ENCODE measurements around the gene ARHGEF10L. TPM values are rescaled to one million over a fixed set of nuclear protein-coding genes. Genes with fewer than 3 reads are reported as not detected.

ARHGEF10L gene
- total RNA-seq, 2 donors from 2014 or later: 226 to 301 TPM

GRCh38 chr1:17585266-17585987 lies 45.9 kb downstream of the ARHGEF10L start:
- peak overlapping the region; percentile 91 to 94 for H3K27ac ChIP-seq
- no peak for ATAC-seq (ENCODE audit: insufficient number of reproducible peaks, low FRiP score, low read depth)
- H3K4me1 ChIP-seq (ENCODE audit: control insufficient read depth in 1 of 2, low read depth in 2 of 2): peaks cover 62 to 90% of the 10 kb centered on the region in 2 donors

DNA sequence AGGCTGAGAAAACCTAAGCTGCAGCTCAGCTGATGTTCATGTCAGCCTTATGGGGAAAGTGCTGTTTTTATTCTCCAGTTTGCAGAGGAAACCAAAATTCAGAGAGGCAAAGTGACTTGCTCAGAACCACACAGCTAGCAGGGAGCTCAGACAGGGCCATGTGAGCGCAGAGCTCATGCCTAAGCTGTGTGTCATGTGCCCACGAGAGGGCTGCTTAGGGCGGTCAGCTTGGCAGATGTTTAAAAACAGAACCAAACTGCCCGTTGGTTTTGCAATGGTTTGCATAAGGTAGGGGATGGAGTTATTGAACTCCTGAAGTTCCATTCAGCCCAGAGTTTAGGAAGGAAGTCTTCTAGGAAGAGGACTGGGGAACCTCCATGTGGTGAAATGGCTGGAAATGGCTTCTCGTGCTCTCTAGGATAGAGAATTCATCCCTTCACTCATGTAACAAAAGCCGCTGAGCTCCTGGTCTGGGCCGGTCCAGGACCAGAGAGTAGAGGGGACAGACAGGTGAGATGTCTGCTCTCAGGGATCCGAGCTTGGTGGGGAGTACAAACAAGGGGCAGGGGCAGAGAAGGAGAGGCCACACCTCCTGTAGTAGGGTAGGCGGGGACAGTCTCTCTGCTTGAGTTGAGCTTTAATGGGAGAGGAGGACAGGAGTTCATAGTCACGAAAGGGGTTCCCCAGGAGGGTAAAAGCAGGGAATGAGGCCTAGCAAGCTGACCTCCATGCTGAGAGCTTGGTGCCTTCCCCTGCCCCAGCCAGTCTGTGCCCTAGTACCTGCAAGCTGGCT lies 46.9 kb downstream of the ARHGEF10L start:
- Histone ChIP-seq H3K36me3 (peaks cover 15% of the 10 kb centered on the region), H3K4me3 (peak overlapping the region; percentile 28), H3K9me3 (no peaks in the 10 kb centered on the region), H3K27me3 (replicated peaks; ENCODE audit: insufficient read depth) (no peaks in the 10 kb centered on the region), H3K4me1 (ENCODE audit: control insufficient read depth in 1 of 2, low read depth in 2 of 2) (peaks cover 62 to 92% of the 10 kb centered on the region in 2 donors), H3K27ac (peak overlapping the region; percentile 91 to 94)
- TF ChIP-seq, protein P1, sequence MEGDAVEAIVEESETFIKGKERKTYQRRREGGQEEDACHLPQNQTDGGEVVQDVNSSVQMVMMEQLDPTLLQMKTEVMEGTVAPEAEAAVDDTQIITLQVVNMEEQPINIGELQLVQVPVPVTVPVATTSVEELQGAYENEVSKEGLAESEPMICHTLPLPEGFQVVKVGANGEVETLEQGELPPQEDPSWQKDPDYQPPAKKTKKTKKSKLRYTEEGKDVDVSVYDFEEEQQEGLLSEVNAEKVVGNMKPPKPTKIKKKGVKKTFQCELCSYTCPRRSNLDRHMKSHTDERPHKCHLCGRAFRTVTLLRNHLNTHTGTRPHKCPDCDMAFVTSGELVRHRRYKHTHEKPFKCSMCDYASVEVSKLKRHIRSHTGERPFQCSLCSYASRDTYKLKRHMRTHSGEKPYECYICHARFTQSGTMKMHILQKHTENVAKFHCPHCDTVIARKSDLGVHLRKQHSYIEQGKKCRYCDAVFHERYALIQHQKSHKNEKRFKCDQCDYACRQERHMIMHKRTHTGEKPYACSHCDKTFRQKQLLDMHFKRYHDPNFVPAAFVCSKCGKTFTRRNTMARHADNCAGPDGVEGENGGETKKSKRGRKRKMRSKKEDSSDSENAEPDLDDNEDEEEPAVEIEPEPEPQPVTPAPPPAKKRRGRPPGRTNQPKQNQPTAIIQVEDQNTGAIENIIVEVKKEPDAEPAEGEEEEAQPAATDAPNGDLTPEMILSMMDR (IDR thresholded peaks at IDR 0.05): peak; percentile 9
- ATAC-seq (ENCODE audit: insufficient number of reproducible peaks, low FRiP score, low read depth) (no peak), DNase-seq (ENCODE audit: low spot score) (no peak)

More at GRCh38 chr1:17585266-17585987, 45.9 kb downstream of the ARHGEF10L start:
- Histone ChIP-seq H3K27me3 (replicated peaks; ENCODE audit: insufficient read depth) (no peaks in the 10 kb centered on the region), H3K4me3 (no peak overlapping the region), H3K9me3 (no peaks in the 10 kb centered on the region), H3K36me3 (peaks cover 9% of the 10 kb centered on the region)
- no peak for DNase-seq (ENCODE audit: low spot score)
- TF ChIP-seq, protein P1 (IDR thresholded peaks at IDR 0.05): no peak

- ATAC-seq (ENCODE audit: insufficient number of reproducible peaks, low FRiP score, low read depth): no peak
- Histone ChIP-seq H3K27ac (peak overlapping the region; percentile 91 to 94), H3K9me3 (no peaks in the 10 kb centered on the region), H3K27me3 (replicated peaks; ENCODE audit: insufficient read depth) (no peaks in the 10 kb centered on the region), H3K36me3 (peaks cover 12% of the 10 kb centered on the region), H3K4me1 (ENCODE audit: control insufficient read depth in 1 of 2, low read depth in 2 of 2) (peaks cover 68 to 92% of the 10 kb centered on the region in 2 donors), H3K4me3 (no peak overlapping the region)
- DNase-seq (ENCODE audit: low spot score): no peak
- TF ChIP-seq, protein P1 (IDR thresholded peaks at IDR 0.05): no peak
Measured at GRCh38 chr1:17587693-17588047, 48.2 kb downstream of the ARHGEF10L start.

GRCh38 chr1:17588048-17588871 lies 48.8 kb downstream of the ARHGEF10L start:
- TF ChIP-seq, protein P1 (IDR thresholded peaks at IDR 0.05): no peak
- no peak for DNase-seq (ENCODE audit: low spot score)
- H3K36me3 ChIP-seq: peaks cover 12% of the 10 kb centered on the region
- no peaks in the 10 kb centered on the region for H3K27me3 ChIP-seq (replicated peaks; ENCODE audit: insufficient read depth)
- no peaks in the 10 kb centered on the region for H3K9me3 ChIP-seq
- H3K27ac ChIP-seq: peak overlapping the region; percentile 91 to 94
- ATAC-seq (ENCODE audit: insufficient number of reproducible peaks, low FRiP score, low read depth): no peak
- H3K4me3 ChIP-seq: peak overlapping the region; percentile 48
- H3K4me1 ChIP-seq (ENCODE audit: control insufficient read depth in 1 of 2, low read depth in 2 of 2): peaks cover 67 to 92% of the 10 kb centered on the region in 2 donors

Data from thoracic aorta (tissue), 2 donors.